Body of pancreas (tissue), 4 donors: ENCODE measurements around the gene DUSP3. TPM values are rescaled to one million over a fixed set of nuclear protein-coding genes. Genes with fewer than 3 reads are reported as not detected.

Experiments
- ATAC-seq: fragments of 150-250 bp; one replicate; pipeline ENCODE4 v1.9.1; 2016
- DNase-seq, 4 donors: peaks; one replicate each; pipeline ENCODE4 v3.0.0-alpha.2; 2019
- H3K27ac ChIP-seq, 4 donors: fragments of 200-600 bp; sonication (generic); 1 replicate in 3 of 4; 2 replicates in 1 of 4; pipeline versions ENCODE4 v1.5.1 to v1.6.1; 2016 to 2019; ENCODE audit warnings: mild to moderate bottlenecking in 1 of 4, mixed read lengths in 1 of 4, moderate library complexity in 1 of 4
- H3K27me3 ChIP-seq, 2 donors: fragments of 200-600 bp; sonication (generic); one replicate each; pipeline ENCODE4 v1.6.0; 2016; ENCODE audit warnings: mild to moderate bottlenecking in 1 of 2
- H3K36me3 ChIP-seq, 2 donors: fragments of 200-600 bp; sonication (generic); replicated peaks in 1 of 2; 2 replicates each; pipeline ENCODE4 v1.5.1; 2016; ENCODE audit warnings: low read depth in 2 of 2; ENCODE audit not compliant: insufficient read depth in 1 of 2
- H3K4me1 ChIP-seq: fragments of 200-600 bp; sonication (generic); one replicate; pipeline ENCODE4 v1.6.0; 2016
- H3K4me3 ChIP-seq, 2 donors: fragments of 200-600 bp; sonication (generic); 1 replicate in 1 of 2; 2 replicates in 1 of 2; pipeline ENCODE4 v1.5.1; 2016 to 2019
- H3K9me3 ChIP-seq, 3 donors: fragments of 200-600 bp; sonication (generic); 1 replicate in 2 of 3; 2 replicates in 1 of 3; pipeline ENCODE4 v1.5.1; 2016
- CTCF ChIP-seq, 7 experiments: fragments of 450-650 bp in 4 of 7; fragments of 200-600 bp in 3 of 7; sonication (generic) in 3 of 7; IDR thresholded peaks; one replicate each; pipeline ENCODE4 v1.5.1; 2016 to 2019; ENCODE audit warnings: antibody characterized with exemption in 7 of 7
- POLR2A ChIP-seq, 3 donors: fragments of 450-650 bp; IDR thresholded peaks; one replicate each; pipeline ENCODE4 v1.6.1; 2016; ENCODE audit warnings: antibody characterized with exemption in 3 of 3, mild to moderate bottlenecking in 2 of 3
- WGBS, 2 donors: methylation state at CpG; one replicate each; pipeline ENCODE4 v1.1.5; 2017; 5-methylcytosine and 5-hydroxymethylcytosine counted together
- intact Hi-C: fragments of 100-400 bp; cut with DNase I; formaldehyde crosslinking; loops from one replicate; pipeline ENCODE4 v1.15.1; 2023
- total RNA-seq, 2 donors: library from RNA; depleted of rRNA; stranded (reverse); fragments of >200 nt; gene quantifications; one replicate each; pipeline ENCODE4 v1.1.0, GENCODE V29; 2016

Gene DUSP3
- total RNA-seq, 2 donors from 2014 or later: 32.2 to 54.1 TPM

- H3K4me1 ChIP-seq: no peaks in the 10 kb centered on the region
- no peak overlapping the region for H3K4me3 ChIP-seq
- no peak overlapping the region for H3K27ac ChIP-seq
- ATAC-seq (no peak), DNase-seq (no peak)
- WGBS, 2 donors: 61 to 67% methylated on average over 2 of the region's 2 CpGs
- H3K9me3 ChIP-seq: no peaks in the 10 kb centered on the region
- intact Hi-C loops: no loop called here
- H3K27me3 ChIP-seq: no peaks in the 10 kb centered on the region
- TF ChIP-seq POLR2A (IDR thresholded peaks at IDR 0.05) (no peak), CTCF (IDR thresholded peaks at IDR 0.05) (no peak)
- H3K36me3 ChIP-seq: no peaks in the 10 kb centered on the region
Measured at GRCh38 chr17:43737722-43738121, 41.1 kb downstream of the DUSP3 start.

- ATAC-seq (no peak), DNase-seq (no peak)
- Histone ChIP-seq H3K27me3 (no peaks in the 10 kb centered on the region), H3K9me3 (no peaks in the 10 kb centered on the region), H3K4me1 (no peaks in the 10 kb centered on the region), H3K27ac (no peak overlapping the region), H3K4me3 (no peak overlapping the region), H3K36me3 (no peaks in the 10 kb centered on the region)
- 77 to 88% methylated on average over 2 of the region's 2 CpGs for WGBS, 2 donors
- TF ChIP-seq POLR2A (IDR thresholded peaks at IDR 0.05): no peak
- TF ChIP-seq CTCF (IDR thresholded peaks at IDR 0.05): no peak
- intact Hi-C loops: no loop called here
Measured at GRCh38 chr17:43736389-43736788, 42.4 kb downstream of the DUSP3 start.

GRCh38 chr17:43734376-43734775, 44.4 kb downstream of the DUSP3 start:
- no peak for TF ChIP-seq CTCF (IDR thresholded peaks at IDR 0.05)
- no peak for TF ChIP-seq POLR2A (IDR thresholded peaks at IDR 0.05)
- Histone ChIP-seq H3K9me3 (no peaks in the 10 kb centered on the region), H3K27me3 (no peaks in the 10 kb centered on the region), H3K4me3 (no peak overlapping the region), H3K36me3 (no peaks in the 10 kb centered on the region), H3K27ac (no peak overlapping the region), H3K4me1 (no peaks in the 10 kb centered on the region)
- WGBS, 2 donors: 54 to 56% methylated on average over 5 of the region's 5 CpGs
- ATAC-seq (no peak), DNase-seq (no peak)
- intact Hi-C loops: no loop called here

DNA sequence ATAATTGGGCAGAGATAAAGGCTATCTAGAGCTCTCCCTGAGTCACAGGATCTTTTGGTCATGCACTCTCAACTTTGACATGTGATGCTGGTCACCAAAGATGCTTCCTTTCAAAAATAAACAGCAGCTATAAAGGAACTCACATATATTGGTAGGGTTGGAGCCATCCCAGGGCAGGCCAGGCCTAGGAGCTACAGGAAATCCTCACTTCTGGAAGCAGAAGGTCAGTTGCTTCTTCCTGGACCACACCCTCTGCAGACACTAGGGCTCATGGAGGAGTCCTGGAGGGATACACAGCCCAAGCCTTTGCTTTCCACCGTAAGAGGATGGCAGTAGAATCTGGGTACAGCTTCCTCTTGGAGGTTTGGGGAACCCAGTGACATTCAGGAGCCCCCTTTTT, 44.8 kb downstream of the DUSP3 start:
- Histone ChIP-seq H3K4me3 (no peak overlapping the region), H3K9me3 (no peaks in the 10 kb centered on the region), H3K27ac (no peak overlapping the region), H3K27me3 (no peaks in the 10 kb centered on the region), H3K36me3 (no peaks in the 10 kb centered on the region), H3K4me1 (no peaks in the 10 kb centered on the region)
- no peak for DNase-seq
- 70 to 73% methylated on average over 1 of the region's 1 CpG for WGBS, 2 donors
- no peak for ATAC-seq
- no peak for TF ChIP-seq CTCF (IDR thresholded peaks at IDR 0.05)
- TF ChIP-seq POLR2A (IDR thresholded peaks at IDR 0.05): no peak
- intact Hi-C loops: no loop called here

GRCh38 chr17:43732958-43733357, 45.8 kb downstream of the DUSP3 start:
- no peak for TF ChIP-seq POLR2A (IDR thresholded peaks at IDR 0.05)
- Histone ChIP-seq H3K4me3 (no peak overlapping the region), H3K27ac (no peak overlapping the region), H3K36me3 (no peaks in the 10 kb centered on the region), H3K4me1 (no peaks in the 10 kb centered on the region), H3K9me3 (no peaks in the 10 kb centered on the region), H3K27me3 (no peaks in the 10 kb centered on the region)
- DNase-seq (no peak), ATAC-seq (no peak)
- WGBS, 2 donors: 93 to 98% methylated on average over 2 of the region's 2 CpGs
- intact Hi-C loops: no loop called here
